ENCODE data around the gene CDK5RAP3.
"Not testable (repeated sequence)": the region's sequence is repeated elsewhere in the genome, so short reads cannot be mapped to it uniquely, and the experiment has no call there.

Gene CDK5RAP3

GRCh38 chr17:47970725-47971499 lies at the start of gene CDK5RAP3:
Gene CDK5RAP3 (plus strand): TSS chr17:47971113. CDS start chr17:47971147, 34 bp downstream.
- DNase-seq (ENCODE audit: low read depth), result peak; percentile 99

- no peak for DNase-seq (ENCODE audit: low read depth)
Measured at GRCh38 chr17:47924785-47925677, 45.9 kb upstream of the CDK5RAP3 start.

GRCh38 chr17:47925678-47925988 lies 45.3 kb upstream of the CDK5RAP3 start:
- DNase-seq (ENCODE audit: low read depth), result no peak

- no peak for DNase-seq (ENCODE audit: low read depth)
Measured at GRCh38 chr17:47927821-47928400, 43.0 kb upstream of the CDK5RAP3 start.

- no peak for DNase-seq (ENCODE audit: low read depth)
Measured at GRCh38 chr17:47928415-47928814, 42.5 kb upstream of the CDK5RAP3 start.

GRCh38 chr17:47929218-47930000 lies 41.5 kb upstream of the CDK5RAP3 start:
- DNase-seq (ENCODE audit: low read depth), result no peak

GRCh38 chr17:47931848-47932247 lies 39.1 kb upstream of the CDK5RAP3 start:
- DNase-seq (ENCODE audit: low read depth), result no peak

- DNase-seq (ENCODE audit: low read depth), result no peak
Measured at GRCh38 chr17:47934856-47935255, 36.1 kb upstream of the CDK5RAP3 start.

- DNase-seq (ENCODE audit: low read depth), result not testable (repeated sequence)
Measured at GRCh38 chr17:47935468-47935867, 35.4 kb upstream of the CDK5RAP3 start.

GRCh38 chr17:47935961-47936360 lies 35.0 kb upstream of the CDK5RAP3 start:
- peak; percentile 30 for DNase-seq (ENCODE audit: low read depth)

GRCh38 chr17:47937941-47938340 lies 33.0 kb upstream of the CDK5RAP3 start:
- no peak for DNase-seq (ENCODE audit: low read depth)

GRCh38 chr17:47941246-47942095 lies 29.4 kb upstream of the CDK5RAP3 start, which contains the start of gene PNPO:
Gene PNPO (plus strand): TSS chr17:47941571. CDS start chr17:47941676, 105 bp downstream.
- peak; percentile 97 for DNase-seq (ENCODE audit: low read depth)

GRCh38 chr17:47942096-47942510 lies 28.8 kb upstream of the CDK5RAP3 start:
- no peak for DNase-seq (ENCODE audit: low read depth)

- DNase-seq (ENCODE audit: low read depth), result no peak
Measured at GRCh38 chr17:47942568-47942967, 28.3 kb upstream of the CDK5RAP3 start.

GRCh38 chr17:47945080-47945479 lies 25.8 kb upstream of the CDK5RAP3 start:
- DNase-seq (ENCODE audit: low read depth), result no peak

GRCh38 chr17:47945529-47946508 lies 25.1 kb upstream of the CDK5RAP3 start:
- no peak for DNase-seq (ENCODE audit: low read depth)

- no peak for DNase-seq (ENCODE audit: low read depth)
Measured at GRCh38 chr17:47946516-47946915, 24.4 kb upstream of the CDK5RAP3 start.

- peak; percentile 55 for DNase-seq (ENCODE audit: low read depth)
Measured at GRCh38 chr17:47946929-47947397, 23.9 kb upstream of the CDK5RAP3 start.

- DNase-seq (ENCODE audit: low read depth), result no peak
Measured at GRCh38 chr17:47948706-47949196, 22.2 kb upstream of the CDK5RAP3 start.
